Neural cell (in vitro differentiated cells): ENCODE results near the gene C3orf49. TPM values are rescaled to one million over a fixed set of nuclear protein-coding genes. Genes with fewer than 3 reads are reported as not detected.

Experiments
- H2AFZ ChIP-seq: fragments of 200-600, 300-800 bp; sonication (generic), shearing (Covaris generic); 2 replicates; pipeline ENCODE4 v1.6.0; 2014; ENCODE audit warnings: low read depth, mild to moderate bottlenecking, antibody characterized with exemption, low read length, moderate library complexity
- H3F3A ChIP-seq: fragments of 200-600 bp; shearing (Covaris generic); 2 replicates; pipeline ENCODE4 v1.6.1; 2016; ENCODE audit warnings: mild to moderate bottlenecking, moderate library complexity, mixed read lengths, antibody characterized with exemption, low read length; ENCODE audit not compliant: insufficient read depth, poor library complexity, severe bottlenecking
- H3K27ac ChIP-seq: fragments of 200-600, 300-800 bp; sonication (generic), shearing (Covaris generic); 2 replicates; pipeline ENCODE4 v1.5.1; 2014; ENCODE audit warnings: mild to moderate bottlenecking, low read length, moderate library complexity
- H3K27me3 ChIP-seq: fragments of 300-800, 200-600 bp; sonication (generic), shearing (Covaris generic); 2 replicates; pipeline ENCODE4 v1.6.0; 2014; ENCODE audit warnings: mild to moderate bottlenecking, low read depth, low read length, moderate library complexity; ENCODE audit not compliant: insufficient read depth
- H3K36me3 ChIP-seq: fragments of 300-800, 200-600 bp; sonication (generic), shearing (Covaris generic); 2 replicates; pipeline ENCODE4 v1.5.1; 2014; ENCODE audit warnings: mild to moderate bottlenecking, antibody characterized with exemption, low read length, moderate library complexity; ENCODE audit not compliant: insufficient read depth
- H3K4me2 ChIP-seq: fragments of 300-800, 200-600 bp; sonication (generic), shearing (Covaris generic); 2 replicates; pipeline ENCODE4 v1.6.0; 2014; ENCODE audit warnings: mild to moderate bottlenecking, low read length
- H3K4me3 ChIP-seq: fragments of 300-800, 200-600 bp; sonication (generic), shearing (Covaris generic); 2 replicates; pipeline ENCODE4 v1.5.1; 2014; ENCODE audit warnings: mild to moderate bottlenecking, low read length, moderate library complexity
- H3K79me2 ChIP-seq: fragments of 200-600 bp; shearing (Covaris generic); replicated peaks from 2 replicates; pipeline ENCODE4 v1.6.0; 2014; ENCODE audit warnings: mild to moderate bottlenecking, low read length, moderate library complexity; ENCODE audit not compliant: insufficient read depth
- H3K9ac ChIP-seq: fragments of 300-800, 200-600 bp; sonication (generic), shearing (Covaris generic); 2 replicates; pipeline ENCODE4 v1.6.1; 2016; ENCODE audit warnings: mild to moderate bottlenecking, low read length, mixed read lengths
- H3K9me2 ChIP-seq: fragments of 200-600 bp; shearing (Covaris generic); 2 replicates; pipeline ENCODE4 v1.6.1; 2016; ENCODE audit warnings: mild to moderate bottlenecking, low read length, mixed read lengths; ENCODE audit not compliant: insufficient read depth
- H3K9me3 ChIP-seq: fragments of 200-600, 300-800 bp; sonication (generic), shearing (Covaris generic); 2 replicates; pipeline ENCODE4 v1.6.1; 2016; ENCODE audit warnings: mild to moderate bottlenecking, mixed run types, low read length, moderate library complexity, mixed read lengths
- H4K20me1 ChIP-seq: fragments of 200-600 bp; shearing (Covaris generic); 2 replicates; pipeline ENCODE4 v1.6.1; 2016; ENCODE audit warnings: mild to moderate bottlenecking, mixed run types; ENCODE audit not compliant: insufficient read depth
- CTCF ChIP-seq: fragments of 450-650 bp; IDR thresholded peaks from 2 replicates; pipeline ENCODE4 v1.5.1; 2014; ENCODE audit warnings: antibody characterized with exemption, mild to moderate bottlenecking, moderate library complexity; ENCODE audit not compliant: poor library complexity, severe bottlenecking
- EP300 ChIP-seq: fragments of 450-650 bp; conservative IDR thresholded peaks from 2 replicates; pipeline ENCODE4 v1.6.1; 2014; ENCODE audit warnings: antibody characterized with exemption, mild to moderate bottlenecking, moderate library complexity; ENCODE audit not compliant: poor library complexity, severe bottlenecking
- EZH2 ChIP-seq: fragments of 200-600, 300-800 bp; shearing (Covaris generic), sonication (generic); IDR thresholded peaks from 2 replicates; pipeline ENCODE4 v1.6.1; 2014; ENCODE audit warnings: antibody characterized with exemption, low read length, borderline replicate concordance, mild to moderate bottlenecking; ENCODE audit not compliant: insufficient read depth, poor library complexity, severe bottlenecking
- MXI1 ChIP-seq: fragments of 450-650 bp; conservative IDR thresholded peaks from 2 replicates; pipeline ENCODE4 v1.6.1; 2014; ENCODE audit warnings: antibody characterized with exemption, mild to moderate bottlenecking; ENCODE audit not compliant: poor library complexity, severe bottlenecking
- POLR2AphosphoS5 ChIP-seq: IDR thresholded peaks from 2 replicates; pipeline ENCODE4 v1.6.1; 2012
- RAD21 ChIP-seq: fragments of 450-650 bp; conservative IDR thresholded peaks from 2 replicates; pipeline ENCODE4 v1.6.1; 2014; ENCODE audit warnings: antibody characterized with exemption, mild to moderate bottlenecking, moderate library complexity
- SMC3 ChIP-seq: fragments of 450-650 bp; conservative IDR thresholded peaks from 2 replicates; pipeline ENCODE4 v1.6.1; 2014; ENCODE audit warnings: antibody characterized with exemption, mild to moderate bottlenecking, moderate library complexity; ENCODE audit not compliant: poor library complexity
- TAF1 ChIP-seq: IDR thresholded peaks from 2 replicates; pipeline ENCODE4 v1.6.1; 2012; ENCODE audit warnings: low read depth
- polyA plus RNA-seq: library from polyadenylated mRNA; depleted of rRNA; stranded (reverse); fragments of >200 nt; gene quantifications from 2 replicates; pipeline ENCODE4 v1.2.3, GENCODE V29; 2014
- TF ChIP-seq, protein P1 (sequence below): IDR thresholded peaks from 2 replicates; pipeline ENCODE4 v1.6.1; 2012; ENCODE audit warnings: borderline replicate concordance

Gene C3orf49
- polyA plus RNA-seq, 1 donor from 2014 or later: not detected

DNA sequence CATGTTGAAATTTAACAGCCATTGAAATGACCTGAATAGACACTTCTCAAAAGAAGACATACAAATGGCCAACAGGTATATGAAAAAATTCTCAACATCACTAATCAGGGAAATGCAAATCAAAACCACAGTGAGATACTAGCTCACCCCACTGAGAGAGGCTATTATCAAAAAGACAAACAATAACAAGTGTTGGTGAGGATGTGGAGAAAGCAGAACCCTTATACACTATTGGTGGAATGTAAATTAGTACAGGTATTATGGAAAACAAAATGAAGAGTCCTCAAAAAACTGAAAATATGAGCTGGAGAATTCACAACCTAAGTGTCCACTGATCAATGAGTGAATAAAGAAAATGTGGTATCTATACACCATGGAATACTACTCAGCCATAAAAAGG is 23.0 kb downstream of the C3orf49 start:
- no peak overlapping the region for H3K4me3 ChIP-seq
- H3K9me3 ChIP-seq: no peaks in the 10 kb centered on the region
- no peak overlapping the region for H3K4me2 ChIP-seq
- H3K9me2 ChIP-seq: no peaks in the 10 kb centered on the region
- no peaks in the 10 kb centered on the region for H4K20me1 ChIP-seq
- no peaks in the 10 kb centered on the region for H3K79me2 ChIP-seq
- no peaks in the 10 kb centered on the region for H3K36me3 ChIP-seq
- H3K27me3 ChIP-seq: no peaks in the 10 kb centered on the region
- no peak overlapping the region for H2AFZ ChIP-seq
- TF ChIP-seq EZH2: no peak
- TF ChIP-seq, protein P1, sequence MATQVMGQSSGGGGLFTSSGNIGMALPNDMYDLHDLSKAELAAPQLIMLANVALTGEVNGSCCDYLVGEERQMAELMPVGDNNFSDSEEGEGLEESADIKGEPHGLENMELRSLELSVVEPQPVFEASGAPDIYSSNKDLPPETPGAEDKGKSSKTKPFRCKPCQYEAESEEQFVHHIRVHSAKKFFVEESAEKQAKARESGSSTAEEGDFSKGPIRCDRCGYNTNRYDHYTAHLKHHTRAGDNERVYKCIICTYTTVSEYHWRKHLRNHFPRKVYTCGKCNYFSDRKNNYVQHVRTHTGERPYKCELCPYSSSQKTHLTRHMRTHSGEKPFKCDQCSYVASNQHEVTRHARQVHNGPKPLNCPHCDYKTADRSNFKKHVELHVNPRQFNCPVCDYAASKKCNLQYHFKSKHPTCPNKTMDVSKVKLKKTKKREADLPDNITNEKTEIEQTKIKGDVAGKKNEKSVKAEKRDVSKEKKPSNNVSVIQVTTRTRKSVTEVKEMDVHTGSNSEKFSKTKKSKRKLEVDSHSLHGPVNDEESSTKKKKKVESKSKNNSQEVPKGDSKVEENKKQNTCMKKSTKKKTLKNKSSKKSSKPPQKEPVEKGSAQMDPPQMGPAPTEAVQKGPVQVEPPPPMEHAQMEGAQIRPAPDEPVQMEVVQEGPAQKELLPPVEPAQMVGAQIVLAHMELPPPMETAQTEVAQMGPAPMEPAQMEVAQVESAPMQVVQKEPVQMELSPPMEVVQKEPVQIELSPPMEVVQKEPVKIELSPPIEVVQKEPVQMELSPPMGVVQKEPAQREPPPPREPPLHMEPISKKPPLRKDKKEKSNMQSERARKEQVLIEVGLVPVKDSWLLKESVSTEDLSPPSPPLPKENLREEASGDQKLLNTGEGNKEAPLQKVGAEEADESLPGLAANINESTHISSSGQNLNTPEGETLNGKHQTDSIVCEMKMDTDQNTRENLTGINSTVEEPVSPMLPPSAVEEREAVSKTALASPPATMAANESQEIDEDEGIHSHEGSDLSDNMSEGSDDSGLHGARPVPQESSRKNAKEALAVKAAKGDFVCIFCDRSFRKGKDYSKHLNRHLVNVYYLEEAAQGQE: no peak
- TF ChIP-seq MXI1: no peak
- no peak for TF ChIP-seq EP300
- TF ChIP-seq RAD21: no peak
- no peak for TF ChIP-seq CTCF
- TF ChIP-seq POLR2AphosphoS5: no peak
- no peak for TF ChIP-seq TAF1
- no peak for TF ChIP-seq SMC3
- H3K9ac ChIP-seq: no peak overlapping the region
- no peaks in the 10 kb centered on the region for H3F3A ChIP-seq
- H3K27ac ChIP-seq: no peak overlapping the region

GRCh38 chr3:63845215-63845614 is 26.1 kb downstream of the C3orf49 start:
- no peak overlapping the region for H2AFZ ChIP-seq
- H3K9me2 ChIP-seq: no peaks in the 10 kb centered on the region
- no peaks in the 10 kb centered on the region for H3F3A ChIP-seq
- H3K27me3 ChIP-seq: no peaks in the 10 kb centered on the region
- no peaks in the 10 kb centered on the region for H4K20me1 ChIP-seq
- no peak for TF ChIP-seq RAD21
- no peak for TF ChIP-seq MXI1
- no peak for TF ChIP-seq CTCF
- TF ChIP-seq TAF1: no peak
- TF ChIP-seq SMC3: no peak
- TF ChIP-seq, protein P1: no peak
- TF ChIP-seq EP300: no peak
- no peak for TF ChIP-seq POLR2AphosphoS5
- no peak for TF ChIP-seq EZH2
- H3K9me3 ChIP-seq: no peaks in the 10 kb centered on the region
- H3K79me2 ChIP-seq: no peaks in the 10 kb centered on the region
- H3K27ac ChIP-seq: no peak overlapping the region
- H3K4me3 ChIP-seq: no peak overlapping the region
- no peak overlapping the region for H3K4me2 ChIP-seq
- no peaks in the 10 kb centered on the region for H3K36me3 ChIP-seq
- H3K9ac ChIP-seq: no peak overlapping the region
